ENCODE measurements around the gene BPHL.
"Not testable (repeated sequence)": the region's sequence is repeated elsewhere in the genome, so short reads cannot be mapped to it uniquely, and the experiment has no call there.

Gene BPHL

GRCh38 chr6:3142536-3142935 is 24.0 kb downstream of the BPHL start:
- H3K27ac ChIP-seq: no peak overlapping the region
- TF ChIP-seq CTCF (IDR thresholded peaks at IDR 0.05) (no peak), ZFX (IDR thresholded peaks at IDR 0.05; ENCODE audit: borderline replicate concordance) (no peak)

- TF ChIP-seq CTCF (IDR thresholded peaks at IDR 0.05) (no peak), ZFX (IDR thresholded peaks at IDR 0.05; ENCODE audit: borderline replicate concordance) (no peak)
- no peak overlapping the region for H3K27ac ChIP-seq
These were observed 24.6 kb downstream of the BPHL start for GRCh38 chr6:3143158-3143557.

GRCh38 chr6:3144571-3144970 is 26.1 kb downstream of the BPHL start:
- TF ChIP-seq ZFX (IDR thresholded peaks at IDR 0.05; ENCODE audit: borderline replicate concordance): no peak
- no peak for TF ChIP-seq CTCF (IDR thresholded peaks at IDR 0.05)
- H3K27ac ChIP-seq: no peak overlapping the region

GRCh38 chr6:3147914-3148757 is 29.6 kb downstream of the BPHL start:
- no peak overlapping the region for H3K27ac ChIP-seq
- TF ChIP-seq CTCF (IDR thresholded peaks at IDR 0.05) (no peak), ZFX (IDR thresholded peaks at IDR 0.05; ENCODE audit: borderline replicate concordance) (no peak)

DNA sequence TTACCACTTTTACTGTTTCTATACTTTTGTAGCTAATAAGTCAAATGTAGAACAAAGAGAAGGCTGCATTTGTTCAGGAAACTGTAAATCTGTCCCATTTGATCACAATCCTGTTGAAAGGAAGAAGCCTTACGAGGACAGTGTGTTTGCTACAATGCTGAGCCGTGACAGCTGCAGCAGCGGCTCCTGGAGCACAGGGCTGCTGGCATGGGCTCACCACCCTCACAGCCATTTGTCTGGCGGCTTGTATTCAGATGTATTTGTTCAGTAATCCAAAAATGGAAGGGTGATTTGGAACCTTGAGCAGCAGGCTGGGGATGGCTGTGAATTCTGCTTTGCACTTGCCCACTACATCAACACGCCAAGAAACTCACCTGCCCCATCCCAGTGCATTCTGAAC is 33.2 kb downstream of the BPHL start:
- no peak for TF ChIP-seq ZFX (IDR thresholded peaks at IDR 0.05; ENCODE audit: borderline replicate concordance)
- no peak for TF ChIP-seq CTCF (IDR thresholded peaks at IDR 0.05)
- H3K27ac ChIP-seq: no peak overlapping the region

DNA sequence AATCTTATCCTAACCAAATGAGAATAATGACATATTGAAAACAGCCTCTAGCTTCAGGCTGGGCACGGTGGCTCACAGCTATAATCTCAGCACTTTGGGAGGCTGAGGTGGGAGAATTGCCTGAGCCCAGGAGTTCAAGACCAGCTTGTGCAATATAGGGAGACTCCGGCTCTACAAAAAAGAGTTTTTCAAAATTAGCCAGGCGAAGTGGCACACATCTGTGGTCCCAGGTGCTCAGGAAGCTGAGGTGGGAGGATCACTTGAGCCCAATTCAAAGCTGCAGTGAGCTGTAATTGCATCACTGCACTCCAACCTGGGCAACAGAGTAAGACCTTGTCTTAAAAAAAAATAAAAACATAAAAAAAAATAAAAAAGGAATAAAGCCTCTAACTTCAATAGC is 34.2 kb downstream of the BPHL start:
- no peak for TF ChIP-seq ZFX (IDR thresholded peaks at IDR 0.05; ENCODE audit: borderline replicate concordance)
- no peak for TF ChIP-seq CTCF (IDR thresholded peaks at IDR 0.05)
- no peak overlapping the region for H3K27ac ChIP-seq

DNA sequence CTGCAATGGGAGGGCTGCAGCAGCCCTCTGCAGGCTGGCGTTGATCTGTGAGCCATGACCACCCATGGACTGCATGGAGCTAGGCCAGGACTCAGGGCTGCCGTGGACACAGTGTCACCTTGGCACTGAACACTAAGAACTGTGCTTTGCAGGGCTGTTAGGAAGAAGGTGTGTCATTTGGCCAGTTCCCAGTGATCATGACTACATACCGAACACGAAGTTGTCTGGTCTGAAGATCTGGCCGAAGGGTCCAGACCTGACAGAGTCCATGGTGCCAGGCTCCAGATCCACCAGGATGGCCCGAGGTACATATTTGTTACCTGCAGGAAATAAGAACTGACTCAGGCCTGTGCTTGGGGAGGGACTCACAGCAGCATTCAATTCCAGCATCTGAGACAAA is 36.9 kb downstream of the BPHL start:
- H3K27ac ChIP-seq: not testable (repeated sequence)

GRCh38 chr6:3156184-3157130 is 37.9 kb downstream of the BPHL start:
- H3K27ac ChIP-seq: not testable (repeated sequence)

Data from 22Rv1 (cell line).